Ascending aorta (tissue), 2 donors: ENCODE data around the gene TXLNG. TPM values are rescaled to one million over a fixed set of nuclear protein-coding genes. Genes with fewer than 3 reads are reported as not detected.

Experiments
- DNase-seq, 2 donors: peaks; one replicate each; pipeline ENCODE4 v3.0.0-alpha.2; 2019; ENCODE audit warnings: low spot score in 2 of 2
- H3K27ac ChIP-seq, 2 donors: fragments of 200-600 bp; sonication (generic); one replicate each; pipeline ENCODE4 v1.5.1; 2016 to 2017; ENCODE audit warnings: mild to moderate bottlenecking in 1 of 2
- H3K27me3 ChIP-seq: fragments of 200-600 bp; sonication (generic); one replicate; pipeline ENCODE4 v1.5.1; 2017
- H3K36me3 ChIP-seq, 2 donors: fragments of 200-600 bp; sonication (generic); one replicate each; pipeline ENCODE4 v1.5.1; 2016
- H3K4me1 ChIP-seq, 2 donors: fragments of 200-600 bp; sonication (generic); one replicate each; pipeline ENCODE4 v1.5.1; 2016 to 2017; ENCODE audit warnings: mild to moderate bottlenecking in 1 of 2
- H3K4me3 ChIP-seq, 2 donors: fragments of 200-600 bp; sonication (generic); one replicate each; pipeline ENCODE4 v1.5.1; 2016 to 2017; ENCODE audit warnings: mild to moderate bottlenecking in 1 of 2
- H3K9me3 ChIP-seq, 2 donors: fragments of 200-600 bp; sonication (generic); one replicate each; pipeline ENCODE4 v1.5.1; 2016
- CTCF ChIP-seq, 3 experiments: fragments of 200-600 bp in 2 of 3; fragments of 450-650 bp in 1 of 3; sonication (generic) in 2 of 3; IDR thresholded peaks; one replicate each; pipeline ENCODE4 v1.5.1; 2016 to 2019; ENCODE audit warnings: antibody characterized with exemption in 3 of 3, mild to moderate bottlenecking in 1 of 3, moderate library complexity in 1 of 3
- intact Hi-C: fragments of 100-400 bp; cut with DNase I; formaldehyde crosslinking; loops from one replicate; pipeline ENCODE4 v1.15.1; 2023
- total RNA-seq: library from RNA; depleted of rRNA; stranded (reverse); fragments of >200 nt; gene quantifications from one replicate; pipeline ENCODE4 v1.1.0, GENCODE V29; 2016

The TXLNG gene
- total RNA-seq, 1 donor from 2014 or later, result 3.9 TPM

- peaks cover 0 to 7% of the 10 kb centered on the region in 2 donors for H3K4me1 ChIP-seq
- DNase-seq, result no peak
Measured at GRCh38 chrX:16869393-16870094, 83.3 kb downstream of the TXLNG start.

GRCh38 chrX:16870095-16870861, 84.0 kb downstream of the TXLNG start, which contains the start of gene RBBP7:
Gene RBBP7 (minus strand): TSS chrX:16870362. CDS start chrX:16870053, 309 bp downstream.
- Histone ChIP-seq H3K4me1 (peaks cover 0 to 4% of the 10 kb centered on the region in 2 donors), H3K4me3 (peak within 1 kb of the TSS; percentile 80), H3K27ac (peak within 1 kb of the TSS; percentile 96 to 97), H3K27me3 (no peaks in the 10 kb centered on the region), H3K36me3 (no peaks in the 10 kb centered on the region), H3K9me3 (no peaks in the 10 kb centered on the region)
- TF ChIP-seq CTCF (IDR thresholded peaks at IDR 0.05), result no peak
- DNase-seq, result peak; percentile 70 to 97
- intact Hi-C loops, result loop anchor here (1.0 kb wide), 3 partner anchors 32 to 151 kb away; partner anchors contain the start of genes SYAP1 and TXLNG

More at GRCh38 chrX:16869393-16870094, 83.3 kb downstream of the TXLNG start:
- no peak for TF ChIP-seq CTCF (IDR thresholded peaks at IDR 0.05)
- Histone ChIP-seq H3K9me3 (no peaks in the 10 kb centered on the region), H3K4me3 (peak overlapping the region; percentile 80), H3K36me3 (no peaks in the 10 kb centered on the region), H3K27me3 (no peaks in the 10 kb centered on the region), H3K27ac (peak overlapping the region; percentile 96 to 97)
- intact Hi-C loops, result loop anchor here (1.0 kb wide), 3 partner anchors 31 to 150 kb away; partner anchors contain the start of genes SYAP1 and TXLNG

GRCh38 chrX:16870862-16871815, 84.9 kb downstream of the TXLNG start:
- no peak for DNase-seq
- H3K4me1 ChIP-seq, result peaks cover 0 to 3% of the 10 kb centered on the region in 2 donors
- no peak for TF ChIP-seq CTCF (IDR thresholded peaks at IDR 0.05)
- intact Hi-C loops, result loop anchor here (1.0 kb wide), 3 partner anchors 33 to 152 kb away; partner anchors contain the start of genes SYAP1 and TXLNG
- peak overlapping the region; percentile 77 to 79 for H3K27ac ChIP-seq
- peak overlapping the region; percentile 70 to 80 for H3K4me3 ChIP-seq
- H3K36me3 ChIP-seq, result no peaks in the 10 kb centered on the region
- H3K27me3 ChIP-seq, result no peaks in the 10 kb centered on the region
- no peaks in the 10 kb centered on the region for H3K9me3 ChIP-seq

GRCh38 chrX:16873106-16873505, 86.8 kb downstream of the TXLNG start:
- intact Hi-C loops, result no loop called here
- Histone ChIP-seq H3K27me3 (no peaks in the 10 kb centered on the region), H3K27ac (no peak overlapping the region), H3K9me3 (no peaks in the 10 kb centered on the region), H3K4me3 (no peak overlapping the region), H3K36me3 (no peaks in the 10 kb centered on the region), H3K4me1 (peaks cover 0 to 1% of the 10 kb centered on the region in 2 donors)
- TF ChIP-seq CTCF (IDR thresholded peaks at IDR 0.05), result no peak
- DNase-seq, result no peak
